Stimulated activated CD4-positive, alpha-beta T cell treated with anti-CD3 and anti-CD28 coated beads, Interleukin-15, amount 100 ng/mL, for 24 hours (primary cell): ENCODE measurements around the gene ACSM2B.
"Not testable (repeated sequence)": the region's sequence is repeated elsewhere in the genome, so short reads cannot be mapped to it uniquely, and the experiment has no call there.

Experiments used
- DNase-seq: peaks from one replicate; pipeline ENCODE4 v3.0.0-alpha.2; 2020

Gene ACSM2B

GRCh38 chr16:20520103-20520502 lies 56.1 kb downstream of the ACSM2B start:
- no peak for DNase-seq

GRCh38 chr16:20519231-20519630 lies 56.9 kb downstream of the ACSM2B start:
- DNase-seq: no peak

- DNase-seq: no peak
Observed at GRCh38 chr16:20517149-20517548, 59.0 kb downstream of the ACSM2B start.

- no peak for DNase-seq
Observed at GRCh38 chr16:20515688-20516090, 60.5 kb downstream of the ACSM2B start.

- DNase-seq: no peak
Observed at GRCh38 chr16:20510323-20510722, 65.8 kb downstream of the ACSM2B start.

- DNase-seq: no peak
Observed at GRCh38 chr16:20507280-20507679, 68.9 kb downstream of the ACSM2B start.

GRCh38 chr16:20504418-20504817 lies 71.7 kb downstream of the ACSM2B start:
- no peak for DNase-seq

GRCh38 chr16:20491448-20491847 lies 84.7 kb downstream of the ACSM2B start:
- DNase-seq: not testable (repeated sequence)

- not testable (repeated sequence) for DNase-seq
Observed at GRCh38 chr16:20490994-20491393, 85.2 kb downstream of the ACSM2B start.
